Stromal cell of bone marrow (primary cell): ENCODE results near the gene CEP170B.
"Not testable (repeated sequence)": the region's sequence is repeated elsewhere in the genome, so short reads cannot be mapped to it uniquely, and the experiment has no call there.

Experiments used
- DNase-seq: peaks from one replicate; pipeline ENCODE4 v3.0.0-alpha.2; 2012; ENCODE audit warnings: low read depth

CEP170B gene

GRCh38 chr14:104865081-104865630, at the start of gene CEP170B:
CEP170B (plus strand) TSS chr14:104865268; CDS start chr14:104868451, 3,183 bp downstream.
- DNase-seq, result no peak

- DNase-seq, result no peak
Measured at GRCh38 chr14:104816616-104816884, 48.5 kb upstream of the CEP170B start.

GRCh38 chr14:104817930-104818713, 46.9 kb upstream of the CEP170B start:
- no peak for DNase-seq

GRCh38 chr14:104818714-104819161, 46.3 kb upstream of the CEP170B start:
- no peak for DNase-seq

GRCh38 chr14:104819361-104819781, 45.7 kb upstream of the CEP170B start:
- no peak for DNase-seq

GRCh38 chr14:104820669-104821228, 44.3 kb upstream of the CEP170B start:
- peak; percentile 54 for DNase-seq

- DNase-seq, result no peak
Measured at GRCh38 chr14:104821229-104821945, 43.7 kb upstream of the CEP170B start.

GRCh38 chr14:104821971-104822608, 43.0 kb upstream of the CEP170B start:
- DNase-seq, result no peak

GRCh38 chr14:104822821-104823615, 42.0 kb upstream of the CEP170B start:
- no peak for DNase-seq

- DNase-seq, result no peak
Measured at GRCh38 chr14:104824353-104824997, 40.6 kb upstream of the CEP170B start.

GRCh38 chr14:104826189-104826860, 38.7 kb upstream of the CEP170B start:
- peak; percentile 57 for DNase-seq

GRCh38 chr14:104826861-104827176, 38.2 kb upstream of the CEP170B start:
- DNase-seq, result no peak

GRCh38 chr14:104827177-104828055, 37.7 kb upstream of the CEP170B start:
- no peak for DNase-seq

- DNase-seq, result no peak
Measured at GRCh38 chr14:104830781-104831180, 34.3 kb upstream of the CEP170B start.

GRCh38 chr14:104836171-104836935, 28.7 kb upstream of the CEP170B start:
- DNase-seq, result not testable (repeated sequence)

- no peak for DNase-seq
Measured at GRCh38 chr14:104841730-104842129, 23.3 kb upstream of the CEP170B start.

- DNase-seq, result no peak
Measured at GRCh38 chr14:104843006-104843405, 22.1 kb upstream of the CEP170B start.

GRCh38 chr14:104843442-104844305, 21.4 kb upstream of the CEP170B start:
- DNase-seq, result no peak
